ENCODE data around the gene RGS3.

The RGS3 gene

DNA sequence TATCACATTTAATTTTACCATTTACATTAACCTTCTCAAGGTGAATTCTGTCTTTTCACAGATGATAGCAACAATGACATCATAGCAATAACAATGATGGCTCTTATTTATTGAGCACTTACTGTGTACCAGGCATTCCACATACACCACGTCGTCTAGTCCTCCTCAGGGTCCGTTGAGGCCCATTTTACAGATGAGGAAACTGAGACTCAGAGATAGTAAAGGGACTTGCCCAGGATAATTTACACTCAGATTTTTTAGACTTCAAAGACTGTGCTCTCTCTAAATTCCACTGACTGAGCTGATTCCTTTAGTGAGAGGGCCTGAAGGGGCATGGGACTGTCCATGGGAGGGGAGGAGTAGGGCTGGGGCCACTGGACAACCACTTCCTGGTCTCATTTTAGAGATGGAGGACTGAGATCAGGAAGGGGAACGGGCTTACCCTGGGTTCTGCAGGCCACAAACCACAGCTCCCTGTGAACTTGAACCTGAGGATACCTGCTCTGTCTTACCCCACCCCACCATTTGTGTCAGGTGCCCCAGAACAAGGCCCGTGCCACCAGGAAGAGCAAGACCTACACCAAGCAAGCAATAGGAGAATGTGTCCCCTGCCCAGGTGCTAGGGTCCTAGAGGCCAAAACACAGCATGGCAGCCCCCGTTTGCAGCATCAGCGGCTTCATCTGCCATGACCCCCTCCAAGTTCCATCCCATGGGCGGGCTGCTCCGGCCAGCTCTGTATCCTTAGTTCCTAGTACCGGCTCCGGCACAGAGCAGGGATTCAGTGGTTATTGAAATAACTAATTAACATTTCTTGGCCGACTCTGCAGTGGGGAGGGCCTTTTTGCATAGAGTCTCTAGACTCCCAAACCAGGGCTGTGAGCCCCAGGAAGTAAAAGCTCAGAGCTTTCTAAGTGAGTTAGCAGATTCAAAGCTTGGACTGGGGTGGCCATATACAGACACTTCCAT lies 96.6 kb downstream of the RGS3 start:
- Mint-ChIP-seq H3K9me3 (no peaks in the 10 kb centered on the region), H3K27me3 (ENCODE audit: low read depth) (peaks cover 16% of the 10 kb centered on the region), H3K4me1 (peaks cover 28% of the 10 kb centered on the region), H3K27ac (peak overlapping the region in 1 of 3 experiments; percentile 60), H3K4me3 (no peak overlapping the region), H3K36me3 (ENCODE audit: low read depth) (no peaks in the 10 kb centered on the region)
- TF ChIP-seq, protein P1, sequence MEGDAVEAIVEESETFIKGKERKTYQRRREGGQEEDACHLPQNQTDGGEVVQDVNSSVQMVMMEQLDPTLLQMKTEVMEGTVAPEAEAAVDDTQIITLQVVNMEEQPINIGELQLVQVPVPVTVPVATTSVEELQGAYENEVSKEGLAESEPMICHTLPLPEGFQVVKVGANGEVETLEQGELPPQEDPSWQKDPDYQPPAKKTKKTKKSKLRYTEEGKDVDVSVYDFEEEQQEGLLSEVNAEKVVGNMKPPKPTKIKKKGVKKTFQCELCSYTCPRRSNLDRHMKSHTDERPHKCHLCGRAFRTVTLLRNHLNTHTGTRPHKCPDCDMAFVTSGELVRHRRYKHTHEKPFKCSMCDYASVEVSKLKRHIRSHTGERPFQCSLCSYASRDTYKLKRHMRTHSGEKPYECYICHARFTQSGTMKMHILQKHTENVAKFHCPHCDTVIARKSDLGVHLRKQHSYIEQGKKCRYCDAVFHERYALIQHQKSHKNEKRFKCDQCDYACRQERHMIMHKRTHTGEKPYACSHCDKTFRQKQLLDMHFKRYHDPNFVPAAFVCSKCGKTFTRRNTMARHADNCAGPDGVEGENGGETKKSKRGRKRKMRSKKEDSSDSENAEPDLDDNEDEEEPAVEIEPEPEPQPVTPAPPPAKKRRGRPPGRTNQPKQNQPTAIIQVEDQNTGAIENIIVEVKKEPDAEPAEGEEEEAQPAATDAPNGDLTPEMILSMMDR (IDR thresholded peaks at IDR 0.05; ENCODE audit: unreplicated experiment in 3 of 3), result no peak

DNA sequence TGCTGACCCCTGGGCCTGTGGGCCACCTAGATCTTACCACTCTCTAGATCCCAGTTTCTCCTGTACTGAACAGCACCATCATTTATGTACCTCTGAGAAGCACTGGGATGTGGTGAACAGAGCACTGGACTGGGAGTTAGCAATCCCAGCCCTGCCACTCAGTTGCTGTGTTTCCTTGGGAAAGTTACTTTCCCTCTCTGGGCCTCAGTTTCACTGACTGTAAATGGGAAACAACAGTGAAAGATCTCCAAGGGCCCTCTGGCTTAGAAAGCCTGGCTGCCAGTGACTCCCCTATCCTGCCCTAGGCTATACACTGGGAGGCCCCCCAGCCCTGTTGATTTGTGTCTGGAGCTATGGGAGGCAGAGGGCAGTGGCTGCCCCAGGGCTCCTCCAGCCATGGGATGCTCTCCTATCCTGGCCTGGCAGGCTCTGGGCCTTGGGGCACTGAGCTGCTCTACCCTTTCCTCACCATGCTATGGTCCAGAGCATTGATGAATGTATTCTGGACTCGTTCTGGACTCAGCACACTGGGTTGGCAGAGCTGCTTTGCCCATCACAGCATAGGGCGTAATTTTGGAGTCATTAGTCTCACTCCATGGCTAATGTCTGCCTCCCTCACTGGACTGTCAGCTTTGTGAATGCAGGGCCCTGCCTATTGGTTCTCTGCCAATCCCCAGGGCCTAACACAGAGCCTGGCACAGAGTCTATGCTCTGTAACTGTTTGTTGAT lies 99.3 kb downstream of the RGS3 start:
- Mint-ChIP-seq H3K4me1 (peaks cover 47% of the 10 kb centered on the region), H3K27me3 (ENCODE audit: low read depth) (peaks cover 18% of the 10 kb centered on the region), H3K36me3 (ENCODE audit: low read depth) (no peaks in the 10 kb centered on the region), H3K27ac (peak overlapping the region in 2 of 3 experiments; percentile 70 to 77), H3K4me3 (peak overlapping the region in 1 of 3 experiments; percentile 74), H3K9me3 (no peaks in the 10 kb centered on the region)
- TF ChIP-seq, protein P1 (IDR thresholded peaks at IDR 0.05; ENCODE audit: unreplicated experiment in 3 of 3), result no peak

DNA sequence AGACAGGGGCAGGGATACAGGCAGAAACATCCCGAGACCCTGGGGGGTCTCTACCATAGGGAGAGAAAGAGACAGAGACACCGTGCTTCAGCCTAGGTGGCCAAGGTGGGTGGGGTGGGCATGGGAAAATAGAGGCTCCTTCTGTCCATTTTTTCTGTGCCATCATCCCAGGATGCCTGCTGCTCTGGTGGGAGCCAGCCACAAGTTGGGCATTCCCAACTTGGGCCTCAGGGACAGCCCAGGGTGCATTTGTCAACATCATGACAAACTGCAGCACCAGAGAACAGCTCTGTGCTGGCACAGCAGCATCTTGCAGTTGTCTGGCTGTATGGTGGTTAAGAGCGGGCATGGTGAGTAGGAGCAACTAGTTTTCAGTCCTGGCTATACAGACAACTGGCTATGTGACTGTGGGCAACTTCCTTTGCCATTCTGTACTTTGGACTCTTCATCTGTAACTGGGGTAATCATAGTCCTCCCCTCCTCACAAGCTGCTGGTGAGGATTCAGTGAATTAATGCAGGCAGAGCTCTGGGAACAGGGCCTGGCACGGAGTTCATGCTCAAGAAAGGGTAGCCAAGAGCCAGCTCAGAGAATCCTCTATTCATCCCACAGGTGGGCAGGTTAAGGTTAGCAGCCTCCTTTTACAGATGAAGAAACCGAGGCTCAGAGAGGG lies 100.4 kb downstream of the RGS3 start:
- Mint-ChIP-seq H3K36me3 (ENCODE audit: low read depth) (no peaks in the 10 kb centered on the region), H3K4me1 (peaks cover 56% of the 10 kb centered on the region), H3K4me3 (peak overlapping the region; percentile 15 to 74 (median 66)), H3K27ac (peak overlapping the region; percentile 76 to 87 (median 77)), H3K27me3 (ENCODE audit: low read depth) (peaks cover 18% of the 10 kb centered on the region), H3K9me3 (no peaks in the 10 kb centered on the region)
- TF ChIP-seq, protein P1 (IDR thresholded peaks at IDR 0.05; ENCODE audit: unreplicated experiment in 3 of 3), result no peak

DNA sequence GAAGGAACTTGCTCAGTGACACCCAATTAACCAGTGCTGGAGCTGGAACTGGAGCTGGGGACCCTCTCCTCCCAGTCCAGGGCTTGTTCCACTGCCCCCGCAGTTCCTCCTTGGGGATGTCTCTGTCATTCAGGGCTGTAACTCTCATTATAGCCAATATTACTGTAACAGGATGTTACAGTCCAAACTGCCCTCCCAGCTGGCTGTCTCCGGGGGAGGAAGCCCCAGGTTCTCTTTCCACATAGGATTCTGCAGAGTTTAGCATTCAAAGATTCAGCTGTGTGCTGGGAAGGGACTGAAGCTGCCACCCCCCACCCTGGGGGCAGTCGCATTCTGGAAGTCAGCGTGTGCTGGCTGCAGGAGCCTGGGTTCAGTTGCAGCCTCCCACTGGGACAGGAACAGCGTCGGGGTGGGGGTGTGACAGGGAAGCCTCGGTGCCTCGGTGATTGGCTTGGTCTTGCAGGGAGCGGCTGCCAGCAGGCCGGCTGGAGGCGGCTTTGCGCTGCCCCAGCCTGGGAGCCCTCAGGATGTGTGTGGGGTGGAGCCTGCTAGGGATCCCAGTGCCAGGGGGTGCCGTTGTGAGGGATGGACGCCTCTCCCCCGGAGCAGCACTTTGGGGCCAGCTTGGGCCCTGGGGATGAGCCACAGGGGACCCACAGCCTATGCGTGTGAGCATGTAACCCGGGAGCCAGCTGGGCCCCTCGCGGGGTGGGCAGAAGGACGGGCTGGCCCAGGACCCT lies 101.1 kb downstream of the RGS3 start:
- H3K9me3 Mint-ChIP-seq, result no peaks in the 10 kb centered on the region
- peaks cover 57% of the 10 kb centered on the region for H3K4me1 Mint-ChIP-seq
- peak overlapping the region; percentile 77 to 87 (median 80) for H3K27ac Mint-ChIP-seq
- H3K36me3 Mint-ChIP-seq (ENCODE audit: low read depth), result peaks cover 4% of the 10 kb centered on the region
- H3K4me3 Mint-ChIP-seq, result peak overlapping the region; percentile 82 to 88 (median 85)
- TF ChIP-seq, protein P1 (IDR thresholded peaks at IDR 0.05; ENCODE audit: unreplicated experiment in 3 of 3), result no peak
- peaks cover 20% of the 10 kb centered on the region for H3K27me3 Mint-ChIP-seq (ENCODE audit: low read depth)

DNA sequence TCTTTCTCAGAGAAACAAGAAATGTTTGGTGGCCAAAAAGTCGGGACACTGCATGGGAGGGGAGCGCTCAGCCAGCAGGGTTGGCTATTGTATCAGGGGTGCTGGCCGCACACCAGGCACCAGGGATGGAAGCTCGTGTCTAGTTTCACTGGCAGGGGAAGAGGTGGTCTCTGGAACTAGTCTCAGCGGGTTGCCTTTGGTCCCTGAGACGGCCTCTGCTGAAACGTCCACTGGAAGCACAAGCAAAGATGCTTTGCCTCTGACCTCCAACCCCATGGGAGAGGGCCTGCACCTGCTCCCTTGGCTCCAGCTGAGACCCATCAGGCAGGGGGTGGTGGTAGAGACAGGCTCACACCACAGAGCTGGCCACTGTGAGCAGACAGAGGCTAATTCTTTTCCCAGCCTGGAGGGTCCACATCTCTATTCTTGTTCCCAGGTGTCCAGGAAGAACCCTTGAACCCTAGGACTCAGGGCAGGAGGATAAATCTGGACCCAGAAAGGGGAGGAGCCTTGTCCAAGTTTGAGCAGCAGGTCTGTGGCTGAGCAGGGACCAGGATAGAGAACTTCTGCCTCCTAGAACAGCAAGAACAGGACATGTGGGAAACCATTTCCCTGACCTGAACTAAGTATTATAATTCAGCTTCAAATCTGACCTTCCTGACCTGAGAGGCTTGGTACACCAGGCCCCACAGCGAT lies 102.6 kb downstream of the RGS3 start:
- Mint-ChIP-seq H3K4me1 (peaks cover 58% of the 10 kb centered on the region), H3K9me3 (no peaks in the 10 kb centered on the region), H3K36me3 (ENCODE audit: low read depth) (peaks cover 7% of the 10 kb centered on the region), H3K4me3 (peak overlapping the region; percentile 82 to 88 (median 85)), H3K27me3 (ENCODE audit: low read depth) (peaks cover 18% of the 10 kb centered on the region), H3K27ac (peak overlapping the region; percentile 77 to 87 (median 80))
- TF ChIP-seq, protein P1 (IDR thresholded peaks at IDR 0.05; ENCODE audit: unreplicated experiment in 3 of 3), result no peak
